Measurements from ENCODE around the gene DPP9.

DNA sequence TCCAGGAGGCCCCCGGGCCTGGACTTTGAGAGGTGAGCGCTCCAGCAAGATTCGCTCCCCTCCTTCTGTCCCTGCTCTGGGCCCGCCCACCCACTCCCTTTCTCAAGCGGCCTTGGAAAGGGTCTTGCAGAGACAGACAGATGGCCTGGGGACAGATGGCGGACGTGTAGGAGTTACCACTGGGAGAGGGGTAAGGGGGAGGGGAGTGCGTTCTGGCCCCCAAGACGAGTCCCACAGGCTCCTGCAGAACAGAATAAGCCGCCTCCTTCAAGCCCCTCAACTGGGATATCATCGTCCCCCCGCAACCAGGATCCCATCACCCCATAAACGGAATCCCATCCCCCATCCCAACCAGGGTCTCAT lies 87.9 kb downstream of the DPP9 start:
- TF ChIP-seq, protein P1, sequence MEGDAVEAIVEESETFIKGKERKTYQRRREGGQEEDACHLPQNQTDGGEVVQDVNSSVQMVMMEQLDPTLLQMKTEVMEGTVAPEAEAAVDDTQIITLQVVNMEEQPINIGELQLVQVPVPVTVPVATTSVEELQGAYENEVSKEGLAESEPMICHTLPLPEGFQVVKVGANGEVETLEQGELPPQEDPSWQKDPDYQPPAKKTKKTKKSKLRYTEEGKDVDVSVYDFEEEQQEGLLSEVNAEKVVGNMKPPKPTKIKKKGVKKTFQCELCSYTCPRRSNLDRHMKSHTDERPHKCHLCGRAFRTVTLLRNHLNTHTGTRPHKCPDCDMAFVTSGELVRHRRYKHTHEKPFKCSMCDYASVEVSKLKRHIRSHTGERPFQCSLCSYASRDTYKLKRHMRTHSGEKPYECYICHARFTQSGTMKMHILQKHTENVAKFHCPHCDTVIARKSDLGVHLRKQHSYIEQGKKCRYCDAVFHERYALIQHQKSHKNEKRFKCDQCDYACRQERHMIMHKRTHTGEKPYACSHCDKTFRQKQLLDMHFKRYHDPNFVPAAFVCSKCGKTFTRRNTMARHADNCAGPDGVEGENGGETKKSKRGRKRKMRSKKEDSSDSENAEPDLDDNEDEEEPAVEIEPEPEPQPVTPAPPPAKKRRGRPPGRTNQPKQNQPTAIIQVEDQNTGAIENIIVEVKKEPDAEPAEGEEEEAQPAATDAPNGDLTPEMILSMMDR (IDR thresholded peaks at IDR 0.05; ENCODE audit: low read depth, low read length): no peak
- no peak for TF ChIP-seq EZH2phosphoT487 (IDR thresholded peaks at IDR 0.05; ENCODE audit: low read depth)
